Prostate gland (tissue), 2 donors: ENCODE measurements around the gene NLRP9. TPM values are rescaled to one million over a fixed set of nuclear protein-coding genes. Genes with fewer than 3 reads are reported as not detected.
"Not testable (repeated sequence)": the region's sequence is repeated elsewhere in the genome, so short reads cannot be mapped to it uniquely, and the experiment has no call there.

Source experiments
- DNase-seq: peaks from one replicate; pipeline ENCODE4 v3.0.0-alpha.2; 2019; ENCODE audit warnings: low spot score
- H3K27ac ChIP-seq, 2 donors: fragments of 200-600 bp; sonication (generic); 2 replicates each; pipeline ENCODE4 v1.5.1; 2017 to 2019
- H3K27me3 ChIP-seq: fragments of 200-600 bp; sonication (generic); replicated peaks from 2 replicates; pipeline ENCODE4 v1.5.1; 2019; ENCODE audit not compliant: insufficient read depth
- H3K36me3 ChIP-seq, 2 donors: fragments of 200-600 bp; sonication (generic); 1 replicate in 1 of 2; 2 replicates in 1 of 2; pipeline versions ENCODE4 v1.5.1 to v1.8.1; 2017 to 2019
- H3K4me1 ChIP-seq: fragments of 200-600 bp; sonication (generic); replicated peaks from 2 replicates; pipeline ENCODE4 v1.5.1; 2019
- H3K4me3 ChIP-seq, 2 donors: fragments of 200-600 bp; sonication (generic); 2 replicates each; pipeline ENCODE4 v1.5.1; 2017 to 2019
- H3K9me3 ChIP-seq: fragments of 200-600 bp; sonication (generic); 2 replicates; pipeline ENCODE4 v1.5.1; 2017
- POLR2A ChIP-seq: fragments of 450-650 bp; IDR thresholded peaks from one replicate; pipeline ENCODE4 v1.6.1; 2016; ENCODE audit warnings: antibody characterized with exemption, mild to moderate bottlenecking
- POLR2AphosphoS5 ChIP-seq: sonication (generic); formaldehyde crosslinking; IDR thresholded peaks from one replicate; pipeline ENCODE4 v1.6.1; 2017; ENCODE audit warnings: antibody characterized with exemption
- WGBS: methylation state at CpG from one replicate; pipeline ENCODE4 v1.1.5; 2018; 5-methylcytosine and 5-hydroxymethylcytosine counted together
- intact Hi-C: fragments of 100-400 bp; cut with DNase I; formaldehyde crosslinking; loops from one replicate; pipeline ENCODE4 v1.14.2; 2022
- total RNA-seq, 2 donors: library from RNA; depleted of rRNA; stranded (reverse); fragments of >200 nt; gene quantifications; one replicate each; pipeline ENCODE4 v1.1.0, GENCODE V29; 2016
- TF ChIP-seq, protein P1 (sequence below), 4 experiments: fragments of 200-600 bp in 2 of 4; fragments of 450-650 bp in 2 of 4; sonication (generic) in 2 of 4; IDR thresholded peaks; 1 replicate in 3 of 4; 2 replicates in 1 of 4; pipeline ENCODE4 v1.5.1; 2016 to 2019; ENCODE audit warnings: antibody characterized with exemption in 4 of 4, mild to moderate bottlenecking in 2 of 4, moderate library complexity in 2 of 4

Gene NLRP9
- total RNA-seq, 2 donors from 2014 or later: 4.0 TPM; not detected in 1

GRCh38 chr19:55766466-55766865 lies 28.3 kb upstream of the NLRP9 start:
- 70% methylated on average over 7 of the region's 7 CpGs for WGBS
- H3K27me3 ChIP-seq: peaks cover 2% of the 10 kb centered on the region
- intact Hi-C loops: no loop called here
- H3K36me3 ChIP-seq: no peaks in the 10 kb centered on the region
- no peak for DNase-seq
- H3K9me3 ChIP-seq: no peaks in the 10 kb centered on the region
- H3K27ac ChIP-seq: no peak overlapping the region
- H3K4me3 ChIP-seq: no peak overlapping the region
- no peaks in the 10 kb centered on the region for H3K4me1 ChIP-seq
- TF ChIP-seq POLR2AphosphoS5: no peak
- TF ChIP-seq, protein P1, sequence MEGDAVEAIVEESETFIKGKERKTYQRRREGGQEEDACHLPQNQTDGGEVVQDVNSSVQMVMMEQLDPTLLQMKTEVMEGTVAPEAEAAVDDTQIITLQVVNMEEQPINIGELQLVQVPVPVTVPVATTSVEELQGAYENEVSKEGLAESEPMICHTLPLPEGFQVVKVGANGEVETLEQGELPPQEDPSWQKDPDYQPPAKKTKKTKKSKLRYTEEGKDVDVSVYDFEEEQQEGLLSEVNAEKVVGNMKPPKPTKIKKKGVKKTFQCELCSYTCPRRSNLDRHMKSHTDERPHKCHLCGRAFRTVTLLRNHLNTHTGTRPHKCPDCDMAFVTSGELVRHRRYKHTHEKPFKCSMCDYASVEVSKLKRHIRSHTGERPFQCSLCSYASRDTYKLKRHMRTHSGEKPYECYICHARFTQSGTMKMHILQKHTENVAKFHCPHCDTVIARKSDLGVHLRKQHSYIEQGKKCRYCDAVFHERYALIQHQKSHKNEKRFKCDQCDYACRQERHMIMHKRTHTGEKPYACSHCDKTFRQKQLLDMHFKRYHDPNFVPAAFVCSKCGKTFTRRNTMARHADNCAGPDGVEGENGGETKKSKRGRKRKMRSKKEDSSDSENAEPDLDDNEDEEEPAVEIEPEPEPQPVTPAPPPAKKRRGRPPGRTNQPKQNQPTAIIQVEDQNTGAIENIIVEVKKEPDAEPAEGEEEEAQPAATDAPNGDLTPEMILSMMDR (IDR thresholded peaks at IDR 0.05): no peak

- H3K27ac ChIP-seq, DNase-seq, H3K9me3 ChIP-seq, intact Hi-C loops, H3K4me3 ChIP-seq, H3K4me1 ChIP-seq, H3K36me3 ChIP-seq, H3K27me3 ChIP-seq: not testable (repeated sequence)
- 81% methylated on average over 3 of the region's 3 CpGs for WGBS
Measured at GRCh38 chr19:55758797-55759196, 20.6 kb upstream of the NLRP9 start, which contains the start of gene RFPL4A. RFPL4A (plus strand) TSS chr19:55759097; CDS start chr19:55761801, 2,704 bp downstream.

- intact Hi-C loops, H3K27ac ChIP-seq, H3K9me3 ChIP-seq, H3K27me3 ChIP-seq, H3K36me3 ChIP-seq, DNase-seq, H3K4me1 ChIP-seq, H3K4me3 ChIP-seq: not testable (repeated sequence)
- 80% methylated on average over 4 of the region's 4 CpGs for WGBS
Measured at GRCh38 chr19:55756808-55757207, 18.6 kb upstream of the NLRP9 start.

- intact Hi-C loops: no loop called here
Measured at GRCh38 chr19:55753401-55753800, 15.2 kb upstream of the NLRP9 start.

GRCh38 chr19:55750715-55751114 lies 12.5 kb upstream of the NLRP9 start:
- Histone ChIP-seq H3K4me3 (no peak overlapping the region), H3K4me1 (no peaks in the 10 kb centered on the region), H3K27me3 (no peaks in the 10 kb centered on the region), H3K36me3 (no peaks in the 10 kb centered on the region), H3K9me3 (no peaks in the 10 kb centered on the region), H3K27ac (no peak overlapping the region)
- WGBS: 91% methylated on average over 6 of the region's 6 CpGs
- intact Hi-C loops: no loop called here
- DNase-seq: no peak
- no peak for TF ChIP-seq POLR2AphosphoS5

More at GRCh38 chr19:55753401-55753800, 15.2 kb upstream of the NLRP9 start:
- Histone ChIP-seq H3K4me1 (no peaks in the 10 kb centered on the region), H3K27ac (no peak overlapping the region), H3K4me3 (no peak overlapping the region), H3K9me3 (no peaks in the 10 kb centered on the region), H3K27me3 (no peaks in the 10 kb centered on the region), H3K36me3 (no peaks in the 10 kb centered on the region)
- DNase-seq: no peak
- TF ChIP-seq, protein P1 (IDR thresholded peaks at IDR 0.05): no peak
- TF ChIP-seq POLR2A: no peak
- no peak for TF ChIP-seq POLR2AphosphoS5
- 59% methylated on average over 3 of the region's 3 CpGs for WGBS

GRCh38 chr19:55730378-55730777 lies 7.8 kb downstream of the NLRP9 start:
- DNase-seq, intact Hi-C loops, H3K9me3 ChIP-seq, H3K27ac ChIP-seq, H3K27me3 ChIP-seq, H3K4me1 ChIP-seq, H3K36me3 ChIP-seq, H3K4me3 ChIP-seq: not testable (repeated sequence)
- 83% methylated on average over 2 of the region's 2 CpGs for WGBS

DNA sequence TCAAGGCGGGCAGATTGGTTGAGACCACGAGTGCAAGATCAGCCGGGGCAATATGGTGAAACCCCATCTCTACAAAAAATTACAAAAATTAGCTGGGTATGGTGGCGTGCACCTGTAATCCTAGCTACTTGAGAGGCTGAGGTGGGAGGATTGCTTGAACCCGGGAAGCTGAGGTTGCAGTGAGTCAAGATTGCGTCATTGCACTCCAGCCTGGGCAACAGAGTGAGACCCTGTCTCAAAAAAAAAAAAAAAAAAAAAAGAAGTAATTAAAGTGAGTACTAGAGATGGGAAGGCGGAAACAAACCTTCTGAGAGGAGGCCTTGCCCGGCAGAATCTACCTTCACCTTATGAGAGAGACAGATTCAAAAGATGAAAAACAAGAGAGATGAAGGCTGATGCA lies 14.7 kb downstream of the NLRP9 start:
- H3K9me3 ChIP-seq: no peaks in the 10 kb centered on the region
- intact Hi-C loops: no loop called here
- DNase-seq: no peak
- H3K27ac ChIP-seq: no peak overlapping the region
- no peak overlapping the region for H3K4me3 ChIP-seq
- no peaks in the 10 kb centered on the region for H3K36me3 ChIP-seq
- H3K4me1 ChIP-seq: no peaks in the 10 kb centered on the region
- TF ChIP-seq POLR2AphosphoS5: no peak
- TF ChIP-seq, protein P1 (IDR thresholded peaks at IDR 0.05): no peak
- TF ChIP-seq POLR2A: no peak
- WGBS: 80% methylated on average over 8 of the region's 8 CpGs
- H3K27me3 ChIP-seq: no peaks in the 10 kb centered on the region
